AG09319 (cell line): ENCODE data around the gene PEAR1.
A peak's percentile ranks its signal among the peaks of the same experiment; 100 is the strongest.
"Not testable (repeated sequence)": the region's sequence is repeated elsewhere in the genome, so short reads cannot be mapped to it uniquely, and the experiment has no call there.

Experiments
- DNase-seq: peaks from one replicate; pipeline ENCODE4 v3.0.0-alpha.2; 2010; ENCODE audit warnings: low read depth; ENCODE audit errors: extremely low read depth
- TF ChIP-seq, protein P1 (sequence below): IDR thresholded peaks from 2 replicates; pipeline ENCODE4 v1.5.1; 2011; ENCODE audit warnings: low read depth, mild to moderate bottlenecking, inconsistent platforms, low read length, moderate library complexity

The PEAR1 gene

DNA sequence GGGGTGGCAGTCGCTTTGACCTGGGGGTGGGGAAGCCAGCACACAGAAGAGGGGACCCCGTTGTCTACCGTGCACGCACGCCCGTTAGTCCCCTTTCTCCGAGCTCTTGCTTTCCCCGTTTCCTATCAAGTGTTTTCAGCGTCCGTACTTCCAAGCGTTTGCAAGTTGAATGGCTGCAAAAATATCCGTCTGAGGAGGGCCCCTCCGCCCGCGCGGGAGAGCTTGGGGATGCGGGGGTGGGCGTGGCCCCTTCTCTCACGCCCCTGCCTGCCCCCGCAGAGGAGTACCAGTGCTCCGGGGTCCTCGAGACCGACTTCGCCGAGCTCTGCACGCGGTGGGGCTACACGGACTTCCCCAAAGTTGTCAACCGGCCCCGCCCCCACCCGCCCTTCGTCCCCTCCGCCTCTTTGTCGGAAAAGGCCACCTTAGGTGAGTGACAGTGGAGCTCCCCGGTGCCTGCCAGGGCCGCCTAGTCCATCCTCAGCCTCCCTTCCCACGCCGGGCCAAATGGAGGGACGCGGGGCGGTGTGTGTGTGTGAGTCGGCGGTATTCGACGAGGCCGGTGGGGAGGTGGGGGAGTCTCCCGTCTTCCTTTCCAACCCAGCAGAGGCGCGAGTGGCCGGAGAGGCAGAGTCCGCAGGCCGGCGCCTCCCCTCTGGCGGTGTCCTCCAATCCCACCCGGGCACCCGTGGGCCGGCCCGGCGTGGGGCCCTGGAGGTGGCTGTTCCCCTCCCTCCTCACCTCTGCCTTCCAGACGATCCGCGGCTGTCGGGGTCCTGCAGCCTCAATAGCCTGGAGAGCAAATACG, 30.4 kb downstream of the PEAR1 start:
- DNase-seq = no peak
- TF ChIP-seq, protein P1, sequence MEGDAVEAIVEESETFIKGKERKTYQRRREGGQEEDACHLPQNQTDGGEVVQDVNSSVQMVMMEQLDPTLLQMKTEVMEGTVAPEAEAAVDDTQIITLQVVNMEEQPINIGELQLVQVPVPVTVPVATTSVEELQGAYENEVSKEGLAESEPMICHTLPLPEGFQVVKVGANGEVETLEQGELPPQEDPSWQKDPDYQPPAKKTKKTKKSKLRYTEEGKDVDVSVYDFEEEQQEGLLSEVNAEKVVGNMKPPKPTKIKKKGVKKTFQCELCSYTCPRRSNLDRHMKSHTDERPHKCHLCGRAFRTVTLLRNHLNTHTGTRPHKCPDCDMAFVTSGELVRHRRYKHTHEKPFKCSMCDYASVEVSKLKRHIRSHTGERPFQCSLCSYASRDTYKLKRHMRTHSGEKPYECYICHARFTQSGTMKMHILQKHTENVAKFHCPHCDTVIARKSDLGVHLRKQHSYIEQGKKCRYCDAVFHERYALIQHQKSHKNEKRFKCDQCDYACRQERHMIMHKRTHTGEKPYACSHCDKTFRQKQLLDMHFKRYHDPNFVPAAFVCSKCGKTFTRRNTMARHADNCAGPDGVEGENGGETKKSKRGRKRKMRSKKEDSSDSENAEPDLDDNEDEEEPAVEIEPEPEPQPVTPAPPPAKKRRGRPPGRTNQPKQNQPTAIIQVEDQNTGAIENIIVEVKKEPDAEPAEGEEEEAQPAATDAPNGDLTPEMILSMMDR = no peak

DNA sequence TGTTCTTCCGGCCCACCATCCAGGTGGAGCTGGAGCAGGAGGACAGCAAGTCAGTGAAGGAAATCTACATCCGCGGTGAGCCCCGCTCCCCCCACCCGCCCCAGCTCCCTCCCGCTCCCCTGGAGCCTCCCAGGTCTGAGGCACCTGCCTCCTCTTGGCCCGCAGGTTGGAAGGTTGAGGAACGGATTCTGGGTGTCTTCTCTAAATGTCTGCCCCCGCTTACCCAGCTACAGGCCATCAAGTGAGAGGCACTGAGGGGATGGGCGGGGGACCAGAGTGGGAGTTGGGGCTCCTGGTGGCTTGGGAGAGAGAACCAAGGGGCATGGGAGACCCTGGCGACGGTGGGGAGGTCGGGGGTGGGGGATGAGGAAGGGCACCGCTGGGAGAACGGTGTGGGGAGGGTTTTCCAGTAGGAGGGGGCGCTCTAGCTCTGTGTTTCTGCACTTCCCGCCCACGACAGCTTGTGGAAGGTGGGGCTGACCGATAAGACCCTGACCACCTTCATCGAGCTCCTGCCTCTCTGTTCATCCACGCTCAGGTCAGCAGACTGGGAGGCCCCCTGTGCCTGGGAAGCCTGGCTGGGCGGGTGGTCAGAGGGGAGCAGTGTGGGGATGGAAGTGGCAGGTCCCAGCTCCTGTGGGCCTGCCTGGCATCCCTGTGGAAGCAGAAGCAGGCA, 31.1 kb downstream of the PEAR1 start:
- DNase-seq = no peak
- TF ChIP-seq, protein P1 = no peak

DNA sequence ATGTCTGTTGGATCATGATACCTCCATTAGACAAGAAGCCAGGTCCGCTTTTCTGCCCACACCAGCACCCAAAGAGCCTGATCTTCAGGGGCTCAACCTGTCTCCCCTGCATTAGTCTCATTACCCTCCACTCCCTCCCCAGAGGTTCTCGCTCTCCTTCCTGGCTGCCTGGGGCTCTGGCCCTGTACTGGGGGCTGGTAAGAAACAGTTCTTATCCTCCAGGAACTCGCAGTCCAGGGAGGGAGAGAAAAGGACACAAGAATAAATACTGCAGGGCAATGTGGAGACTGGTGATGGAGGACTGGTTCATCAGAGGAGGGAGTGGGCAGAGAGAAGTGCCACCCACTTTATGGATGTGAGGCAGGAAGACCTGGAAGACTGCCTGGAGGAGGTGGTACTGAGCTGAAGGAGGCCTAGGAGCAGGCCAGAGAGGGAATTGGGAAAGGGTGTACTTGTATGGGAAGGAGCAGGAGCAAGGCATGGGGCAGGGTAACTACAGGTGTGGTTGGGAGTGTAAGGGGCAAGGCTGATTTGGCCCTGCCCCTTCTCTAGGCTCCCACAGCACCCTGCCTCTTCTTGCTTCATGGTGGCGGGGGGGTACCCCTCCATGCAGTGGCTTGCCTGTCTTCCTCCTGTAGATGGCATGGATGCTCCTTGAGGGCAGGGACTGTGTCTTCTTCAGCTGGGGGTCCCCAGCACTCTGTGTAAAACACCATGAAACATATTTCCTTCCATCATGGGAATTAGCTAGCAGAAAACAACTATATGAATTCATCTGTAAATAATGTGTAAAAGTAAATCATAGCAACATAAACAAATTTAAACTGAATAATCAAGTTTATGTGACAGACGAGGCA, 31.9 kb downstream of the PEAR1 start:
- TF ChIP-seq, protein P1 = no peak
- no peak for DNase-seq

DNA sequence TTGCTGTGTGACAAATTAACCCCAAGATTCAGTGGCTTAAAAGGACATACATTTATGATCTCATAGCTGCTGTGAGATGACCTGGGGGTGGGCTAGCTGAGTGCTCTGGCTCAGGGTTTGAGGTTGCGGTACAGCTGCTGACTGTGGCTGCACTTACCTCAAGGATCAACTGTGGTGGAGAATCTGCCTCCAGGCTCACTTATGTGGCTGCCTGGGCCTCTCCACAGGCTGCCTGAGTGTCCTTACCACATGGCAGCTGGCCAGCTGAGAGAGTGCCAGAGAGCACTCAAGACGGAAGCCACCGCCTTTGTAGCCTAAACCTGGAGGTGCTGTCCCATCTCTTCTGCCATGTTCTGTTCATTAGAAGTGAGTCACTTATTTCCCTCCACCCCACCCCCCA, 32.7 kb downstream of the PEAR1 start:
- no peak for DNase-seq
- TF ChIP-seq, protein P1 = no peak

DNA sequence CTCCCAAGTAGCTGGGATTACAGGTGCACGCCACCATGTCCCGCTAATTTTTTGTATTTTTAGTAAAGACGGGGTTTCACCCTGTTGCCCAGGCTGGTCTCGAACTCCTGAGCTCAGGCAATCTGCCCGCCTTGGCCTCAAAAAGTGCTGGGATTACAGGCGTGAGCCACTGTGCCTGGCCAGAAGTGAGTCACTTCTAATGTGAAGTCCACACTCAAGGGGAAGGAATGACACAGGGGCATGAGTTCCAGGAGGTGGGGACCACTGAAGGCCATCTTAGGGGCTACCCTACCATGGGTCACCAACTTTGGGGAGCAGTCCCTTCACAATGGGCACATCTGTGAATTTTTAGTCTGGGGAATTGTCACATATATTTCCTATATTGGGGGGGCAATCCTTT, 33.2 kb downstream of the PEAR1 start:
- not testable (repeated sequence) for DNase-seq

DNA sequence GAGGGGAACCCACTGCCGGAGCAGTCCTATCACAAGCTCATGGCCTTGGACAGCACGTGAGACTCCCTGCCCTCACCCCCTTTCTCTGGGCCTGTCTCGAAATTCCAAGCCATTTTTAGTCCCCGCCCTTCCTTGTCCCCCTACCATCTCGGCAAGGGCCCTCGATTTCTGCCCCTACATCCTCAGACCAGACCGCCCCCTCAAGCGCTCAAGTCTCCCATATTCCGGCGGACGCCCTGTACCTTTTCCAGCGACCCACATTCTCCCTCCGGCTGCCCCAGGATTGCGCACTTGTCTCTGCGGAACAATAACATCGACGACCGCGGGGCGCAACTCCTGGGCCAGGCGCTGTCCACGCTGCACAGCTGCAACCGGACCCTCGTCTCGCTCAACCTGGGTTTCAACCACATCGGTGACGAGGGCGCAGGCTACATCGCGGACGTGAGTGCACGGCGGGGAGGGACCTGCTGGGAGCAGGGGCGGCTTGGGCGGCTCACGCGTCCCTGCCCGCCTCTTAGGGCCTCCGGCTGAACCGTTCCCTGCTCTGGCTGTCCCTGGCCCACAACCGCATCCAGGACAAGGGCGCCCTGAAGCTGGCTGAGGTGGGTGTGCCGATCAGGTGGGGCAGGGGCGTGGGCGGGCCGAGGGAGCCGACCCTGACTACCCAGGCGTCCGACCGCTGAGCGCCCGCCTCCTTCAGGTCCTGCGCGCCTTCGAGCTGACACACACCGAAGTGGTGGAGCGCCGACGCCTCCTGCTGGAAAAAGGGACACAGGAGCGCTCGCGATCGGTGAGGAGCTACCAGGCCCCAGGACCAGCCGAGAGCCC, 33.9 kb downstream of the PEAR1 start:
- TF ChIP-seq, protein P1 = peak; percentile 77
- DNase-seq = peak; percentile 20

DNA sequence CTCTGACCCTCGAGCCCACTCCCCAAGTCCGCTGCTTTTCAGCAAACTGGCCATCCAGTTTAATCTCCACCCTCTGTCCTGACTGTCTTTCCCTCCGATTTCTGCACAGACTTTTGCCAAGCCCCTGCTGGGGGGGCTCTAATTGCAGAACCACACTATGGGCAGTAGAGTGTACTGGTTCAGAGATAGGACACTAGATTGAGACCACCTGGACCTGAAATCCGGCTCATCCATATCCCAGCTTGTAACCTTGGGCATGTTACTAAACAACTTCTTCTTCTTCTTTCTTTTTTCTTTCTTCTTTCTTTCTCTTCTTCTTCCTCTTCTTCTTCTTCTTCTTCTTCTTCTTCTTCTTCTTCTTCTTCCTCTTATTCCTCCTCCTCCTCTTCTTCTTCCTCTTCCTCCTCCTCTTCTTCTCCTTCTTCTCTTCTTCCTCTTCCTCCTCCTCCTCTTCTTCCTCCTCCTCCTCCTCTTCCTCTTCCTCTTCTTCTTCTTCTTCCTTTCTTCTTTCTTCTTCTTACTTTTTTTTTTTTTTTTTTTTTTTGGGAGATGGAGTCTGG, 34.6 kb downstream of the PEAR1 start:
- TF ChIP-seq, protein P1 = no peak
- DNase-seq = no peak
